NOMO-1 (cell line): ENCODE results near the gene ATE1.
"Not testable (repeated sequence)": the region's sequence is repeated elsewhere in the genome, so short reads cannot be mapped to it uniquely, and the experiment has no call there.

Source experiments
- DNase-seq, 2 experiments: peaks; one replicate each; lab custom pipeline; 2025; ENCODE audit not compliant: unreplicated experiment in 2 of 2; lab: John Stamatoyannopoulos, UW

ATE1 gene

GRCh38 chr10:121800146-121800545 is 127.7 kb downstream of the ATE1 start:
- no peak for DNase-seq

- no peak for DNase-seq
These were observed 130.3 kb downstream of the ATE1 start for GRCh38 chr10:121797490-121797889.

GRCh38 chr10:121796342-121796741 is 131.5 kb downstream of the ATE1 start:
- no peak for DNase-seq

GRCh38 chr10:121792198-121792597 is 135.6 kb downstream of the ATE1 start:
- no peak for DNase-seq

- DNase-seq: no peak
These were observed 136.1 kb downstream of the ATE1 start for GRCh38 chr10:121791761-121792160.

GRCh38 chr10:121788717-121789116 is 139.1 kb downstream of the ATE1 start:
- no peak for DNase-seq

- no peak for DNase-seq
These were observed 139.7 kb downstream of the ATE1 start for GRCh38 chr10:121788115-121788514.

GRCh38 chr10:121787169-121787568 is 140.7 kb downstream of the ATE1 start:
- no peak for DNase-seq

- DNase-seq: no peak
These were observed 144.0 kb downstream of the ATE1 start for GRCh38 chr10:121783782-121784372.

- no peak for DNase-seq
These were observed 146.7 kb downstream of the ATE1 start for GRCh38 chr10:121781101-121781500.

- DNase-seq: no peak
These were observed 153.0 kb downstream of the ATE1 start for GRCh38 chr10:121774813-121775212.

GRCh38 chr10:121774404-121774803 is 153.4 kb downstream of the ATE1 start:
- peak in 1 of 2 experiments; percentile 57 for DNase-seq

- no peak for DNase-seq
These were observed 154.9 kb downstream of the ATE1 start for GRCh38 chr10:121772884-121773283.

- no peak for DNase-seq
These were observed 155.4 kb downstream of the ATE1 start for GRCh38 chr10:121772406-121772805.

- no peak for DNase-seq
These were observed 155.9 kb downstream of the ATE1 start for GRCh38 chr10:121771966-121772365.

GRCh38 chr10:121766426-121766825 is 161.4 kb downstream of the ATE1 start:
- DNase-seq: no peak

GRCh38 chr10:121765204-121765603 is 162.6 kb downstream of the ATE1 start:
- DNase-seq: no peak

GRCh38 chr10:121764233-121764942 is 163.4 kb downstream of the ATE1 start:
- DNase-seq: no peak

GRCh38 chr10:121757241-121757640 is 170.6 kb downstream of the ATE1 start:
- DNase-seq: not testable (repeated sequence)

- not testable (repeated sequence) for DNase-seq
These were observed 172.3 kb downstream of the ATE1 start for GRCh38 chr10:121755496-121755895.

- DNase-seq: no peak
These were observed 173.2 kb downstream of the ATE1 start for GRCh38 chr10:121754666-121755065.

- peak; percentile 5 to 6 for DNase-seq
These were observed 173.9 kb downstream of the ATE1 start for GRCh38 chr10:121753726-121754476.
